GM18498 (cell line): ENCODE results near the gene SS18L1.
"Not testable (repeated sequence)": the region's sequence is repeated elsewhere in the genome, so short reads cannot be mapped to it uniquely, and the experiment has no call there.

ENCODE experiments used
- ATAC-seq: cut with Tn5 transposase; IDR thresholded peaks from one replicate; pipeline ENCODE4 v1.9.1; 2021; ENCODE audit warnings: mild to moderate bottlenecking, moderate library complexity; ENCODE audit not compliant: unreplicated experiment

The SS18L1 gene

GRCh38 chr20:62143081-62143956 is at the start of gene SS18L1, which contains the start of gene PSMA7:
TSS of gene SS18L1 (plus strand) at chr20:62143769. CDS start at chr20:62143821, 52 bp downstream.
TSS of gene PSMA7 (minus strand) at chr20:62143394. CDS start at chr20:62143303, 91 bp downstream.
- peak; percentile 78 for ATAC-seq

- no peak for ATAC-seq
Observed at GRCh38 chr20:62096421-62097380, 46.9 kb upstream of the SS18L1 start.

GRCh38 chr20:62097881-62098407 is 45.6 kb upstream of the SS18L1 start:
- ATAC-seq, result no peak

GRCh38 chr20:62101078-62101477 is 42.5 kb upstream of the SS18L1 start:
- ATAC-seq, result no peak

- no peak for ATAC-seq
Observed at GRCh38 chr20:62103508-62104233, 39.9 kb upstream of the SS18L1 start.

GRCh38 chr20:62104234-62104789 is 39.3 kb upstream of the SS18L1 start:
- ATAC-seq, result no peak

GRCh38 chr20:62104791-62105345 is 38.7 kb upstream of the SS18L1 start:
- ATAC-seq, result no peak

GRCh38 chr20:62105592-62105991 is 38.0 kb upstream of the SS18L1 start:
- ATAC-seq, result no peak

GRCh38 chr20:62111148-62111547 is 32.4 kb upstream of the SS18L1 start:
- no peak for ATAC-seq

- no peak for ATAC-seq
Observed at GRCh38 chr20:62112368-62112767, 31.2 kb upstream of the SS18L1 start.

- ATAC-seq, result no peak
Observed at GRCh38 chr20:62114894-62115293, 28.7 kb upstream of the SS18L1 start.

GRCh38 chr20:62115800-62116407 is 27.7 kb upstream of the SS18L1 start:
- not testable (repeated sequence) for ATAC-seq

GRCh38 chr20:62116558-62117361 is 26.8 kb upstream of the SS18L1 start:
- no peak for ATAC-seq

GRCh38 chr20:62117362-62117646 is 26.3 kb upstream of the SS18L1 start:
- ATAC-seq, result no peak

- no peak for ATAC-seq
Observed at GRCh38 chr20:62117658-62118057, 25.9 kb upstream of the SS18L1 start.

- ATAC-seq, result no peak
Observed at GRCh38 chr20:62118113-62119043, 25.2 kb upstream of the SS18L1 start.

GRCh38 chr20:62119115-62119514 is 24.5 kb upstream of the SS18L1 start:
- no peak for ATAC-seq
